Left lung (tissue), 10 donors: Measurements from ENCODE around the gene UNC119B. TPM values are rescaled to one million over a fixed set of nuclear protein-coding genes. Genes with fewer than 3 reads are reported as not detected.

Experiments
- ATAC-seq: fragments of 200-7000 bp; cut with Tn5 transposase; one replicate; pipeline ENCODE4 v1.9.1; 2020; ENCODE audit warnings: moderate library complexity
- DNase-seq, 4 donors: peaks; one replicate each; pipeline ENCODE4 v3.0.0-alpha.2; 2013 to 2020
- H3K27ac ChIP-seq, 2 donors: fragments of 200-600 bp; sonication (generic) in 1 of 2; one replicate each; pipeline versions ENCODE4 v1.5.0 to v1.8.0; 2020 to 2021
- H3K27me3 ChIP-seq, 2 donors: fragments of 200-600 bp; sonication (generic) in 1 of 2; one replicate each; pipeline versions ENCODE4 v1.5.0 to v1.8.0; 2020 to 2021
- H3K36me3 ChIP-seq, 2 donors: fragments of 200-600 bp; sonication (generic) in 1 of 2; one replicate each; pipeline versions ENCODE4 v1.5.0 to v1.8.0; 2020 to 2021
- H3K4me1 ChIP-seq, 2 donors: fragments of 200-600 bp; one replicate each; pipeline ENCODE4 v1.8.0; 2021
- H3K4me3 ChIP-seq, 2 donors: fragments of 200-600 bp; sonication (generic) in 1 of 2; one replicate each; pipeline versions ENCODE4 v1.5.0 to v1.8.0; 2020 to 2021; ENCODE audit warnings: mild to moderate bottlenecking in 1 of 2
- H3K9me3 ChIP-seq, 2 donors: fragments of 200-600 bp; sonication (generic) in 1 of 2; one replicate each; pipeline versions ENCODE4 v1.5.0 to v1.8.0; 2020 to 2021
- CTCF ChIP-seq, 2 donors: fragments of 200-600 bp; sonication (generic) in 1 of 2; IDR thresholded peaks; one replicate each; pipeline versions ENCODE4 v1.5.0 to v1.8.0; 2021; ENCODE audit warnings: antibody characterized with exemption in 2 of 2
- intact Hi-C, 2 donors: fragments of 100-400 bp; cut with DNase I; formaldehyde crosslinking; loops; one replicate each; pipeline versions ENCODE4 v1.11.2 to v1.14.2; 2022
- polyA plus RNA-seq, 6 donors: library from polyadenylated mRNA; unstranded; fragments of 120-200 nt; gene quantifications; one replicate each; pipeline ENCODE4 v1.2.1, GENCODE V29; 2013; ENCODE audit not compliant: insufficient read length in 6 of 6
- total RNA-seq, 2 donors: library from RNA; stranded (reverse); fragmentation: NEBNext Ultra II Directional; extraction: Animal tissue kit (Norgen Biotek cat#: 25700); gene quantifications; one replicate each; pipeline ENCODE4 v1.2.1, GENCODE V29; 2021
- donor health status: DM: no; HTN: yes; CAD: no.
- donor health status: DM: no; HTN: no; CAD: no.

UNC119B gene
- total and polyA plus RNA-seq, 8 donors, result 23.3 to 63.2 (median 55.0) TPM

DNA sequence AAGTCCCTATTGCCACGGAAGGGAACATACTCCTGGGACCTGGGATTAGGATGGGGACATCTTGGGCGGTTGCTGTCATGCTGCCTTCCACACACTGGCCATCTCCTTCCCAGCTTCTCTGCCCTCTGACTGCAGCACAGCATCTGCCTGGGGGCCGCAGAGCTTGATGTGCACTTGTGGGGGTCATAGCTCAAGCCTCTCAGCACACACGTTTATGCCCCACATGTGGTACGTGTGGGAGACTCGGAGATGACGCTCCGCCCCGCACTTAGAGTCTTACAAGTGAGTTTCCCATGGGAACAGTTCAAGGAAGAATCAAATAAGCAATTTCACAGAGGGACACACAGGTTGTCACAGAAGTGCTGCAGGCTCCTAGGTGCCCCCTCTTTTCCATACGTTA, 24.0 kb downstream of the UNC119B start:
- intact Hi-C loops, result no loop called here
- ATAC-seq (no peak), DNase-seq (no peak)
- H3K27me3 ChIP-seq, result no peaks in the 10 kb centered on the region
- H3K36me3 ChIP-seq, result peaks cover 0 to 44% of the 10 kb centered on the region in 2 donors
- H3K4me3 ChIP-seq, result no peak overlapping the region
- no peaks in the 10 kb centered on the region for H3K4me1 ChIP-seq
- no peak overlapping the region for H3K27ac ChIP-seq
- no peak for TF ChIP-seq CTCF (IDR thresholded peaks at IDR 0.05)
- no peaks in the 10 kb centered on the region for H3K9me3 ChIP-seq

DNA sequence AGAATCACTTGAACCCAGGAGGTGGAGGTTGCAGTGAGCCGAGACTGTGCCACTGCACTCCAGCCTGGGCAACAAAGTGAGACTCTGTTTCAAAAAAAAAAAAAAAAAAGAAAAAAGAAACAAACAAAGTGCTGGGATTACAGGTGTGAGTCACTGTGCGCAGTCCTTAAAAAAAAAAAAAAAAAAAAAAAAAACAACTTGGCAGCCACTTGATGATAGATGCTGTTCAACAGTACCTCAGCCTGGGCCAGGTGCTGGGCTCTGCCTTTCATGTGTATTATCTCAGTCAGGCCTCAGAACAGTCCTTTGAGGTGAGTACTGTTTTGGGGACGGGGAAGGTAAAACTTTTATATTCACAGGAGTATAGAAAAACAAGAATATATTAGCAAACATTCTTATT, 24.9 kb downstream of the UNC119B start:
- H3K9me3 ChIP-seq, result no peaks in the 10 kb centered on the region
- TF ChIP-seq CTCF (IDR thresholded peaks at IDR 0.05), result no peak
- H3K4me1 ChIP-seq, result no peaks in the 10 kb centered on the region
- no peaks in the 10 kb centered on the region for H3K27me3 ChIP-seq
- no peak overlapping the region for H3K4me3 ChIP-seq
- H3K27ac ChIP-seq, result no peak overlapping the region
- H3K36me3 ChIP-seq, result peaks cover 0 to 44% of the 10 kb centered on the region in 2 donors
- no peak for ATAC-seq
- intact Hi-C loops, result no loop called here
- no peak for DNase-seq

DNA sequence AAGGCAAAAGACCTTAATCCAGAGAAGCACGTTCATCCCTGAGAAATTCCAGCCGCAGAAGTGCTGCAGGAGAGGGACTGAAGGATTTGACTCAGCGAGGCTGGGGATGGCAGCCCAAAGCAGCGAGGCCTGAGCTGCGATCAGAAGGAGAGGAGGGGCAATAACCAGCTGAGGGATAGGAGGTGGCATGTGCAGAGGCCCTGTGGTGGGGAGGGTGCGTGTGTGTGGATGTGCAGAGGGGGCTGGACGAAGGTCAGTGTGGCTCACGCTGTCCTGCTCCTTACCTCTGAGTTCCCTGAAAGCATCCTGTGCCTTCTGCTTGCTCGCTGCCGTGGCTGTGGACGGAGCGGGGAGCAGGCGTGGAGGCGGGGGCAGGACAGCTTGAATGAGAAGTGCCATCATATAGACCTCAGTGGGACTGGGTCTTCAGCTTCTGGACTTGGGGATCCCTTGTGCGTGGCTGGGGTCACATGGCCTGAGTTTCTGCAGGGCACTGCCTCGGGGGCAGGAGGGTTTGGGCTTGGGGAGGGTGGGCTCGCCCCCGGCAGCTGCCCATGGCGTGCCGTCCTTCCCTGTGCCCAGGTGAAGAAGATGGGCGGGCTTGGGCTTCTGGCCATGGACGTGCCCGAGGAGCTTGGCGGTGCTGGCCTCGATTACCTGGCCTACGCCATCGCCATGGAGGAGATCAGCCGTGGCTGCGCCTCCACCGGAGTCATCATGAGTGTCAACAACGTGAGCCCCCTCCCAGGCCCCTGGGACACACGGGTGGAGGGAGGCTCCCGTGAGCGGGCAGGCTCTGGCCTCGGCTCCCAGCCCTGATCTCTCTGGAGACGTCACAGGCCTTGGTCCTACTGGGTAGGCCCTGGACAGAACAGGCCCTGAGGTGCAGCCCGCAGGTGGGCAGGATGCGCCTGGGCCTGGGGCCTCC, 26.4 kb downstream of the UNC119B start:
- no peak for TF ChIP-seq CTCF (IDR thresholded peaks at IDR 0.05)
- H3K27me3 ChIP-seq, result no peaks in the 10 kb centered on the region
- no peak overlapping the region for H3K27ac ChIP-seq
- H3K4me3 ChIP-seq, result no peak overlapping the region
- ATAC-seq, result no peak
- DNase-seq, result no peak
- H3K36me3 ChIP-seq, result peaks cover 0 to 32% of the 10 kb centered on the region in 2 donors
- intact Hi-C loops, result no loop called here
- H3K4me1 ChIP-seq, result no peaks in the 10 kb centered on the region
- no peaks in the 10 kb centered on the region for H3K9me3 ChIP-seq

- ATAC-seq, result no peak
- Histone ChIP-seq H3K4me3 (no peak overlapping the region), H3K9me3 (no peaks in the 10 kb centered on the region), H3K27ac (no peak overlapping the region), H3K36me3 (peaks cover 0 to 32% of the 10 kb centered on the region in 2 donors), H3K4me1 (no peaks in the 10 kb centered on the region), H3K27me3 (no peaks in the 10 kb centered on the region)
- no peak for TF ChIP-seq CTCF (IDR thresholded peaks at IDR 0.05)
- DNase-seq, result no peak
- intact Hi-C loops, result no loop called here
Observed at GRCh38 chr12:120737557-120738251, 27.4 kb downstream of the UNC119B start.
